K562 (cell line): ENCODE results near the gene SLC24A4.

Experiments
- EP300 ChIP-seq: IDR thresholded peaks from 2 replicates; pipeline ENCODE4 v1.6.1; 2012; ENCODE audit warnings: low read length, improper control_type of control experiment
- ESRRA ChIP-seq: fragments of 450-650 bp; IDR thresholded peaks from 2 replicates; pipeline ENCODE4 v1.6.1; 2014; ENCODE audit warnings: low read depth, mild to moderate bottlenecking, moderate library complexity, borderline replicate concordance
- GABPA ChIP-seq: fragments of 200-800 bp; sonication (Bioruptor generic); conservative IDR thresholded peaks from 2 replicates; pipeline ENCODE4 v1.6.1; 2016; ENCODE audit warnings: low read depth, missing genetic modification characterization, missing compliant biosample characterization
- KDM5B ChIP-seq: fragments of 200-600 bp; sonication (generic); IDR thresholded peaks from 2 replicates; pipeline ENCODE4 v1.6.1; 2012; ENCODE audit warnings: low read depth, mild to moderate bottlenecking, moderate library complexity, low read length, control low read depth, inconsistent platforms; ENCODE audit not compliant: insufficient replicate concordance
- MYBL2 ChIP-seq, 2 experiments: fragments of 450-650 bp in 1 of 2; sonication (generic) in 1 of 2; formaldehyde crosslinking in 1 of 2; IDR thresholded peaks; 2 replicates each; pipeline versions ENCODE4 v1.6.1 to v1.8.1; 2017 to 2022; ENCODE audit warnings: borderline replicate concordance in 1 of 2, inconsistent platforms in 1 of 2, low read depth in 1 of 2, mild to moderate bottlenecking in 1 of 2, missing genetic modification reagents in 1 of 2, moderate library complexity in 1 of 2
- NBN ChIP-seq: fragments of 450-650 bp; IDR thresholded peaks from 2 replicates; pipeline ENCODE4 v1.6.1; 2016; ENCODE audit warnings: low read depth, mild to moderate bottlenecking
- POLR2AphosphoS5 ChIP-seq: IDR thresholded peaks from 2 replicates; pipeline ENCODE4 v1.6.1; 2011; ENCODE audit warnings: mild to moderate bottlenecking, low read depth, low read length, moderate library complexity; ENCODE audit not compliant: control insufficient read depth, insufficient read depth
- SMARCA4 ChIP-seq: fragments of 450-650 bp; IDR thresholded peaks from 2 replicates; pipeline ENCODE4 v1.6.1; 2016
- ZFP1 ChIP-seq: fragments of 450-650 bp; formaldehyde crosslinking; IDR thresholded peaks from 2 replicates; pipeline ENCODE4 v1.4.0; 2020; ENCODE audit warnings: mild to moderate bottlenecking, mixed read lengths
- ZNF589 ChIP-seq: fragments of 200-800 bp; sonication (Bioruptor generic); IDR thresholded peaks from 2 replicates; pipeline ENCODE4 v1.6.1; 2016; ENCODE audit warnings: low read depth, missing genetic modification characterization, missing compliant biosample characterization
- ZNF75A ChIP-seq: fragments of 450-650 bp; formaldehyde crosslinking; IDR thresholded peaks from 2 replicates; pipeline ENCODE4 v1.4.0; 2020; ENCODE audit warnings: mild to moderate bottlenecking
- TF ChIP-seq, protein P1 (sequence below): fragments of 450-650 bp; IDR thresholded peaks from 2 replicates; pipeline ENCODE4 v1.6.1; 2016; ENCODE audit warnings: mild to moderate bottlenecking, moderate library complexity

DNA sequence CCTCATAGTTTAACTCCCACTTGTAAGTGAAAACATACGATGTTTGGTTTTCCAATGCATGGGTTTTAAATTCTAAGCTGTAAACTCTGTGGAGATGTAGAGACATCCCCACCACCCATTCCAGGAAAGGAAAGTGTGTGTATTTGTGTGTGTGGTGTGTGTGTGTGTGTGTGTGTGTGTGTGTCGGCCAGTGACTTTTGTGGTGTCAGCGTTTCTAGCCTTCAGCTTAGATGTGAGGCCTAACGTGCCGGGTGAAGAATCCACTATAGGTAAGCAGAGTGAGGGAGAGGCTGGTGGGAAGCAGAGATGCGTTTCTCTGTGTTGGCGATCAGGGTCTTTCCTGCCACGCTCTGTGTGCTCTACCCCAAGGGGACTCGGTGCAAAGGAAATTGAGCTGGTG is 93.0 kb downstream of the SLC24A4 start:
- TF ChIP-seq ZNF589 (CRISPR knock-in tag) (no peak), MYBL2 (IDR thresholded peaks at IDR 0.05; ENCODE audit: low read depth) (no peak), MYBL2 (CRISPR knock-in tag; IDR thresholded peaks at IDR 0.05; ENCODE audit: borderline replicate concordance) (no peak), ESRRA (no peak), ZNF75A (no peak), ZFP1 (CRISPR knock-in tag) (no peak), NBN (no peak), EP300 (no peak), POLR2AphosphoS5 (no peak), GABPA (tag) (no peak), KDM5B (no peak), SMARCA4 (no peak)
- TF ChIP-seq, protein P1, sequence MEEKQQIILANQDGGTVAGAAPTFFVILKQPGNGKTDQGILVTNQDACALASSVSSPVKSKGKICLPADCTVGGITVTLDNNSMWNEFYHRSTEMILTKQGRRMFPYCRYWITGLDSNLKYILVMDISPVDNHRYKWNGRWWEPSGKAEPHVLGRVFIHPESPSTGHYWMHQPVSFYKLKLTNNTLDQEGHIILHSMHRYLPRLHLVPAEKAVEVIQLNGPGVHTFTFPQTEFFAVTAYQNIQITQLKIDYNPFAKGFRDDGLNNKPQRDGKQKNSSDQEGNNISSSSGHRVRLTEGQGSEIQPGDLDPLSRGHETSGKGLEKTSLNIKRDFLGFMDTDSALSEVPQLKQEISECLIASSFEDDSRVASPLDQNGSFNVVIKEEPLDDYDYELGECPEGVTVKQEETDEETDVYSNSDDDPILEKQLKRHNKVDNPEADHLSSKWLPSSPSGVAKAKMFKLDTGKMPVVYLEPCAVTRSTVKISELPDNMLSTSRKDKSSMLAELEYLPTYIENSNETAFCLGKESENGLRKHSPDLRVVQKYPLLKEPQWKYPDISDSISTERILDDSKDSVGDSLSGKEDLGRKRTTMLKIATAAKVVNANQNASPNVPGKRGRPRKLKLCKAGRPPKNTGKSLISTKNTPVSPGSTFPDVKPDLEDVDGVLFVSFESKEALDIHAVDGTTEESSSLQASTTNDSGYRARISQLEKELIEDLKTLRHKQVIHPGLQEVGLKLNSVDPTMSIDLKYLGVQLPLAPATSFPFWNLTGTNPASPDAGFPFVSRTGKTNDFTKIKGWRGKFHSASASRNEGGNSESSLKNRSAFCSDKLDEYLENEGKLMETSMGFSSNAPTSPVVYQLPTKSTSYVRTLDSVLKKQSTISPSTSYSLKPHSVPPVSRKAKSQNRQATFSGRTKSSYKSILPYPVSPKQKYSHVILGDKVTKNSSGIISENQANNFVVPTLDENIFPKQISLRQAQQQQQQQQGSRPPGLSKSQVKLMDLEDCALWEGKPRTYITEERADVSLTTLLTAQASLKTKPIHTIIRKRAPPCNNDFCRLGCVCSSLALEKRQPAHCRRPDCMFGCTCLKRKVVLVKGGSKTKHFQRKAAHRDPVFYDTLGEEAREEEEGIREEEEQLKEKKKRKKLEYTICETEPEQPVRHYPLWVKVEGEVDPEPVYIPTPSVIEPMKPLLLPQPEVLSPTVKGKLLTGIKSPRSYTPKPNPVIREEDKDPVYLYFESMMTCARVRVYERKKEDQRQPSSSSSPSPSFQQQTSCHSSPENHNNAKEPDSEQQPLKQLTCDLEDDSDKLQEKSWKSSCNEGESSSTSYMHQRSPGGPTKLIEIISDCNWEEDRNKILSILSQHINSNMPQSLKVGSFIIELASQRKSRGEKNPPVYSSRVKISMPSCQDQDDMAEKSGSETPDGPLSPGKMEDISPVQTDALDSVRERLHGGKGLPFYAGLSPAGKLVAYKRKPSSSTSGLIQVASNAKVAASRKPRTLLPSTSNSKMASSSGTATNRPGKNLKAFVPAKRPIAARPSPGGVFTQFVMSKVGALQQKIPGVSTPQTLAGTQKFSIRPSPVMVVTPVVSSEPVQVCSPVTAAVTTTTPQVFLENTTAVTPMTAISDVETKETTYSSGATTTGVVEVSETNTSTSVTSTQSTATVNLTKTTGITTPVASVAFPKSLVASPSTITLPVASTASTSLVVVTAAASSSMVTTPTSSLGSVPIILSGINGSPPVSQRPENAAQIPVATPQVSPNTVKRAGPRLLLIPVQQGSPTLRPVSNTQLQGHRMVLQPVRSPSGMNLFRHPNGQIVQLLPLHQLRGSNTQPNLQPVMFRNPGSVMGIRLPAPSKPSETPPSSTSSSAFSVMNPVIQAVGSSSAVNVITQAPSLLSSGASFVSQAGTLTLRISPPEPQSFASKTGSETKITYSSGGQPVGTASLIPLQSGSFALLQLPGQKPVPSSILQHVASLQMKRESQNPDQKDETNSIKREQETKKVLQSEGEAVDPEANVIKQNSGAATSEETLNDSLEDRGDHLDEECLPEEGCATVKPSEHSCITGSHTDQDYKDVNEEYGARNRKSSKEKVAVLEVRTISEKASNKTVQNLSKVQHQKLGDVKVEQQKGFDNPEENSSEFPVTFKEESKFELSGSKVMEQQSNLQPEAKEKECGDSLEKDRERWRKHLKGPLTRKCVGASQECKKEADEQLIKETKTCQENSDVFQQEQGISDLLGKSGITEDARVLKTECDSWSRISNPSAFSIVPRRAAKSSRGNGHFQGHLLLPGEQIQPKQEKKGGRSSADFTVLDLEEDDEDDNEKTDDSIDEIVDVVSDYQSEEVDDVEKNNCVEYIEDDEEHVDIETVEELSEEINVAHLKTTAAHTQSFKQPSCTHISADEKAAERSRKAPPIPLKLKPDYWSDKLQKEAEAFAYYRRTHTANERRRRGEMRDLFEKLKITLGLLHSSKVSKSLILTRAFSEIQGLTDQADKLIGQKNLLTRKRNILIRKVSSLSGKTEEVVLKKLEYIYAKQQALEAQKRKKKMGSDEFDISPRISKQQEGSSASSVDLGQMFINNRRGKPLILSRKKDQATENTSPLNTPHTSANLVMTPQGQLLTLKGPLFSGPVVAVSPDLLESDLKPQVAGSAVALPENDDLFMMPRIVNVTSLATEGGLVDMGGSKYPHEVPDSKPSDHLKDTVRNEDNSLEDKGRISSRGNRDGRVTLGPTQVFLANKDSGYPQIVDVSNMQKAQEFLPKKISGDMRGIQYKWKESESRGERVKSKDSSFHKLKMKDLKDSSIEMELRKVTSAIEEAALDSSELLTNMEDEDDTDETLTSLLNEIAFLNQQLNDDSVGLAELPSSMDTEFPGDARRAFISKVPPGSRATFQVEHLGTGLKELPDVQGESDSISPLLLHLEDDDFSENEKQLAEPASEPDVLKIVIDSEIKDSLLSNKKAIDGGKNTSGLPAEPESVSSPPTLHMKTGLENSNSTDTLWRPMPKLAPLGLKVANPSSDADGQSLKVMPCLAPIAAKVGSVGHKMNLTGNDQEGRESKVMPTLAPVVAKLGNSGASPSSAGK, result no peak
